HUES64 (cell line): ENCODE data around the gene ADGRL3.
"Not testable (repeated sequence)": the region's sequence is repeated elsewhere in the genome, so short reads cannot be mapped to it uniquely, and the experiment has no call there.

Experiments used
- H3K27ac ChIP-seq: 2 replicates; pipeline ENCODE4 v1.7.0; 2013; ENCODE audit warnings: low read depth, low read length, inconsistent platforms
- H3K27me3 ChIP-seq: 2 replicates; pipeline ENCODE4 v1.6.1; 2013; ENCODE audit warnings: mild to moderate bottlenecking, low read length; ENCODE audit not compliant: insufficient read depth
- H3K36me3 ChIP-seq: 2 replicates; pipeline ENCODE4 v1.6.1; 2013; ENCODE audit warnings: mild to moderate bottlenecking, low read length; ENCODE audit not compliant: insufficient read depth
- H3K4me1 ChIP-seq: 2 replicates; pipeline ENCODE4 v1.6.1; 2013; ENCODE audit warnings: mild to moderate bottlenecking, low read length, moderate library complexity; ENCODE audit not compliant: insufficient read depth
- H3K4me3 ChIP-seq: 2 replicates; pipeline ENCODE4 v1.5.1; 2013; ENCODE audit warnings: mild to moderate bottlenecking, low read length, moderate library complexity
- H3K9ac ChIP-seq: 2 replicates; pipeline ENCODE4 v1.6.1; 2013; ENCODE audit warnings: mild to moderate bottlenecking, low read depth, low read length
- H3K9me3 ChIP-seq: 2 replicates; pipeline ENCODE4 v1.6.1; 2013; ENCODE audit warnings: low read depth, low read length; ENCODE audit not compliant: insufficient read depth
- WGBS: fragments of 150-250, 120-280 bp; methylation state at CpG from one replicate; pipeline ENCODE4 v1.1.7; 2013; ENCODE audit warnings: missing lambda C conversion rate; 5-methylcytosine and 5-hydroxymethylcytosine counted together

ADGRL3 gene

GRCh38 chr4:61501812-61502211 lies 301.7 kb downstream of the ADGRL3 start:
- H3K36me3 ChIP-seq: peaks cover 3% of the 10 kb centered on the region; the same call in 1 of the 2 replicates
- no peaks in the 10 kb centered on the region for H3K9me3 ChIP-seq
- no peaks in the 10 kb centered on the region for H3K4me1 ChIP-seq
- no peak overlapping the region for H3K9ac ChIP-seq
- H3K27ac ChIP-seq: no peak overlapping the region
- 82% methylated on average over 1 of the region's 1 CpG for WGBS
- H3K4me3 ChIP-seq: no peak overlapping the region
- H3K27me3 ChIP-seq: no peaks in the 10 kb centered on the region

- Histone ChIP-seq H3K4me3 (no peak overlapping the region), H3K27ac (no peak overlapping the region), H3K9ac (no peak overlapping the region), H3K36me3 (no peaks in the 10 kb centered on the region), H3K27me3 (no peaks in the 10 kb centered on the region), H3K9me3 (no peaks in the 10 kb centered on the region), H3K4me1 (no peaks in the 10 kb centered on the region)
- 63% methylated on average over 1 of the region's 2 CpGs for WGBS
These were observed 305.9 kb downstream of the ADGRL3 start for GRCh38 chr4:61505773-61506685.

DNA sequence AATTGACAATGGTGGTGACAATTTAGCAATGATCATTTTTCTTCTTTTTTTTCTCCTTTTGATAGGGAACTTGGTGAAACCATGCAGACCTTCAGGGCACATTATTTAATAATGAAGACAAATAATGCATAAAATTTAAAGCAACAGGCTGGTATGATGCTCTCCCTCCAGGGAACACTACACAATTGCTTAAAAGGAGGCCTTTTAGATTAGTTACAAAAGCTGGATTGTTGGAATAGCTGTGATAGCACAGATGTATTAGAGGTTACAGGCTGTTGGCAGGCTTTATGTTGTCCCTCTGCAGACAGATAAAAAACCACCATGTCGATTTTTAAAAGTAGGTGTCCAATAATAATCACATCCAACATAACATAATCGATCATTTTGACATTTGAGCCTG lies 307.0 kb downstream of the ADGRL3 start:
- Histone ChIP-seq H3K27me3 (no peaks in the 10 kb centered on the region), H3K27ac (no peak overlapping the region), H3K9me3 (no peaks in the 10 kb centered on the region), H3K36me3 (no peaks in the 10 kb centered on the region), H3K4me3 (no peak overlapping the region), H3K4me1 (no peaks in the 10 kb centered on the region), H3K9ac (no peak overlapping the region)
- 93% methylated on average over 2 of the region's 2 CpGs for WGBS

DNA sequence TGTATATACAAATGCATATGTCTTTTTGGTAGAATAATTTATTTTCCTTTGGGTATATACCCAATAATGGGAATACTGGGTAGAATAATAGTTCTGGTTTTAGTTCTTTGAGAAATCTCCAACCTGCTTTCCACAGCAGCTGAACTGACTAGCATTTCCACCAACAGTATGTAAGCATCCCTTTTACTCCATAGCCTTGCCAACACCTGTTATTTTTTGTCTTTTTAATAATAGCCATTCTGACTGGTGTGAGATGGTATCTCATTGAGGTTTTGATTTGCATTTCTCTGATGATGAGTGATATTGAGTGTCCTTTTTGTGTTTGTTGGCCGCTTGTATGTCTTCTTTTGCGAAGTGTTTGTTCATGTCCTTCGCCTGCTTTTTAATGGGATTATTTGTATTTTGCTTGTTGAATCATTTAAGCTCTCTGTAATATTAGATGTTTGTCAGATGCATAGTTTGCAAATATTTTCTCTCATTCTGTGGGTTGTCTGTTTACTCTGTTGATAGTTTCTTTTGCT lies 309.7 kb downstream of the ADGRL3 start:
- not testable (repeated sequence) for H3K36me3 ChIP-seq, H3K27ac ChIP-seq, H3K4me1 ChIP-seq, H3K9me3 ChIP-seq, H3K9ac ChIP-seq, H3K4me3 ChIP-seq, H3K27me3 ChIP-seq
- WGBS: 97% methylated on average over 3 of the region's 3 CpGs

DNA sequence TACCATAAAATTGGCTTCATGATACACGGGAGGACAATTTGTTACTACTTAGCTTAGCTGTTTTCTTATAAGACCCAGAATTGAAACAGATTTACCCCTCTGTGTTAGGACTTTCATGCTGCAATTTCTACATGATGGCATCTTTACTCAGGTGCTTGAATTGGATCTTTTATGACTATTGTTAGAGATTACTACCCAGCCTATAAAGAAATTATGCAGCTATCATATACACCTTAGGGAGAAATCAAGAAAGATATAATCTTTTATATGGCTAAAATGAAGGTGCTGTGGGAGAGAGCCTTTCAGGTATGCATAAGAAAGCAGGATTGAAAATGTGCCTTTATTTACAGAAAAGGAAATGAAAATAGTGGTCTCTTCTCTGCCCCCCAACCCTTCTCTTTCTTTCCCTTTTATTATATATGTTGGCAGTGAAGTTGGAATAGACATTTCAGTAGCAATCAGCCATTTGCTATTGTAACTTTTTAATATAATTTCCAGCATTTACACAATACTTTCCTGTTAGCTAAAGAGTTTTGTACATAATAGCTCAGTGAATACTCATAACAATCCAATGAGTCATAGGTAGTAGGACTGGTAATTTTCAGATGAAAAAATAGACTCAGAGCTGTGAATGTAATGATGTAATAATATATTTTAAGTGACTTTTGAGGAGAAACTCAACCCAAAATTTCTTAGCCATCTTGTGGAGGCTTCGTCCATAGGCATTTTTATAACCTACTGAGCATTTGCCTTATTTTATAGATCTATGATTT lies 311.8 kb downstream of the ADGRL3 start:
- no peak overlapping the region for H3K9ac ChIP-seq
- no peak overlapping the region for H3K4me3 ChIP-seq
- no peaks in the 10 kb centered on the region for H3K9me3 ChIP-seq
- H3K27ac ChIP-seq: no peak overlapping the region
- peaks cover 10% of the 10 kb centered on the region; the same call in 1 of the 2 replicates for H3K4me1 ChIP-seq
- WGBS: 94% methylated on average over 1 of the region's 2 CpGs
- no peaks in the 10 kb centered on the region for H3K27me3 ChIP-seq
- H3K36me3 ChIP-seq: no peaks in the 10 kb centered on the region

- no peak overlapping the region for H3K27ac ChIP-seq
- H3K9ac ChIP-seq: no peak overlapping the region
- H3K9me3 ChIP-seq: no peaks in the 10 kb centered on the region
- no peaks in the 10 kb centered on the region for H3K27me3 ChIP-seq
- no peak overlapping the region for H3K4me3 ChIP-seq
- WGBS: 44% methylated on average over 2 of the region's 2 CpGs
- no peaks in the 10 kb centered on the region for H3K36me3 ChIP-seq
- H3K4me1 ChIP-seq: peaks cover 19% of the 10 kb centered on the region
These were observed 314.9 kb downstream of the ADGRL3 start for GRCh38 chr4:61514991-61515390.

- Histone ChIP-seq H3K9ac (no peak overlapping the region), H3K4me3 (peak overlapping the region; percentile 41)
- 60% methylated on average over 20 of the region's 20 CpGs for WGBS
These were observed 317.0 kb downstream of the ADGRL3 start for GRCh38 chr4:61517144-61517543.

GRCh38 chr4:61520166-61520565 lies 320.0 kb downstream of the ADGRL3 start:
- Histone ChIP-seq H3K9ac (no peak overlapping the region), H3K27me3 (no peaks in the 10 kb centered on the region), H3K36me3 (no peaks in the 10 kb centered on the region), H3K27ac (peak overlapping the region; percentile 53; the same call in 1 of the 2 replicates), H3K9me3 (no peaks in the 10 kb centered on the region), H3K4me3 (no peak overlapping the region), H3K4me1 (peaks cover 28% of the 10 kb centered on the region)

More at GRCh38 chr4:61517144-61517543, 317.0 kb downstream of the ADGRL3 start:
- no peaks in the 10 kb centered on the region for H3K36me3 ChIP-seq
- H3K4me1 ChIP-seq: peaks cover 33% of the 10 kb centered on the region
- H3K9me3 ChIP-seq: no peaks in the 10 kb centered on the region
- H3K27ac ChIP-seq: no peak overlapping the region
- H3K27me3 ChIP-seq: no peaks in the 10 kb centered on the region

GRCh38 chr4:61520681-61521160 lies 320.6 kb downstream of the ADGRL3 start:
- Histone ChIP-seq H3K36me3 (no peaks in the 10 kb centered on the region), H3K9me3 (no peaks in the 10 kb centered on the region), H3K27ac (peak overlapping the region; percentile 20; the same call in 1 of the 2 replicates), H3K9ac (no peak overlapping the region), H3K4me1 (peaks cover 27% of the 10 kb centered on the region), H3K4me3 (no peak overlapping the region), H3K27me3 (no peaks in the 10 kb centered on the region)
- WGBS: no CpG with 5 or more reads among the region's 1 CpG

- H3K9me3 ChIP-seq: no peaks in the 10 kb centered on the region
- H3K36me3 ChIP-seq: no peaks in the 10 kb centered on the region
- H3K27ac ChIP-seq: no peak overlapping the region
- H3K9ac ChIP-seq: no peak overlapping the region
- H3K4me3 ChIP-seq: no peak overlapping the region
- WGBS: 89% methylated on average over 1 of the region's 1 CpG
- peaks cover 26% of the 10 kb centered on the region for H3K4me1 ChIP-seq
- no peaks in the 10 kb centered on the region for H3K27me3 ChIP-seq
These were observed 321.3 kb downstream of the ADGRL3 start for GRCh38 chr4:61521451-61521850.

GRCh38 chr4:61522312-61522711 lies 322.2 kb downstream of the ADGRL3 start:
- Histone ChIP-seq H3K4me1 (peaks cover 22% of the 10 kb centered on the region), H3K9me3 (no peaks in the 10 kb centered on the region), H3K27ac (no peak overlapping the region), H3K27me3 (no peaks in the 10 kb centered on the region), H3K9ac (no peak overlapping the region), H3K36me3 (no peaks in the 10 kb centered on the region), H3K4me3 (no peak overlapping the region)
- WGBS: 98% methylated on average over 2 of the region's 2 CpGs
